Kidney capillary endothelial cell (primary cell): Measurements from ENCODE around the gene CDH13.

Experiments
- DNase-seq: peaks from one replicate; pipeline ENCODE4 v3.0.0-alpha.2; 2018; ENCODE audit warnings: low spot score

The CDH13 gene

DNA sequence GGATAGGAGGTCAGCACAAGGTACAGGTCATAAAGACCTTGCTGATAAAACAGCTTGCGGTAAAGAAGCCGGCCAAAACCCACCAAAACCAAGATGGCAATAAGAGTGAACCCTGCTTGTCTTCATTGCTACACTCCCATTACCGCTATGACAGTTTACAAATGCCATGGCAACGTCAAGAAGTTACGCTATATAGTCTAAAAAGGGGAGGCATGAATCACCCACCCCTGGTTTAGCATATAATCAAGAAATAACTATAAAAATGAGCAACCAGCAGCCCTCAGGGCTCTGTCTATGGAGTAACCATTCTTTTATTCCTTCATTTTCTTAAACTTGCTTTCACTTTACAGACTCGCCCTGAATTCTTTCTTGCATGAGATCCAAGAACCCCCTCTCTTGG, 1180.0 kb downstream of the CDH13 start:
- DNase-seq, result no peak

DNA sequence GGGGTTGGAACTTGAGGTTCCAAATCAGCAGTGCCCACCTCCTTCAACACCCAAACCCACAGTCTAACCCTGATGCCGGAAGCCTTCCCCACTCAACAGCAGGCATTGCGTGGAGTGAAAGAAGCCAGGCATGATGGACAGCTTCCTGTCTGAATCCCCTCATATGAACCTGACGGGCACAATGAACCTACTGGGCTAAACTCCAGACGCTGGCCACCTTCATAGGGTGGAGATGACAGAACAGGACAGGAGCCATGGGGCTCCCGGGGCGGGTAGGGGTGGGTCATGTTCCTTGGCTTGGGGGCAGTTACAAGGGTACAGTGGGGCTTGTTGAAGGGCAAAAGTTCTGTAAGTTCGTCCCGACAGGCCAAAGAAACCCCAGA, 1180.5 kb downstream of the CDH13 start:
- DNase-seq, result no peak

DNA sequence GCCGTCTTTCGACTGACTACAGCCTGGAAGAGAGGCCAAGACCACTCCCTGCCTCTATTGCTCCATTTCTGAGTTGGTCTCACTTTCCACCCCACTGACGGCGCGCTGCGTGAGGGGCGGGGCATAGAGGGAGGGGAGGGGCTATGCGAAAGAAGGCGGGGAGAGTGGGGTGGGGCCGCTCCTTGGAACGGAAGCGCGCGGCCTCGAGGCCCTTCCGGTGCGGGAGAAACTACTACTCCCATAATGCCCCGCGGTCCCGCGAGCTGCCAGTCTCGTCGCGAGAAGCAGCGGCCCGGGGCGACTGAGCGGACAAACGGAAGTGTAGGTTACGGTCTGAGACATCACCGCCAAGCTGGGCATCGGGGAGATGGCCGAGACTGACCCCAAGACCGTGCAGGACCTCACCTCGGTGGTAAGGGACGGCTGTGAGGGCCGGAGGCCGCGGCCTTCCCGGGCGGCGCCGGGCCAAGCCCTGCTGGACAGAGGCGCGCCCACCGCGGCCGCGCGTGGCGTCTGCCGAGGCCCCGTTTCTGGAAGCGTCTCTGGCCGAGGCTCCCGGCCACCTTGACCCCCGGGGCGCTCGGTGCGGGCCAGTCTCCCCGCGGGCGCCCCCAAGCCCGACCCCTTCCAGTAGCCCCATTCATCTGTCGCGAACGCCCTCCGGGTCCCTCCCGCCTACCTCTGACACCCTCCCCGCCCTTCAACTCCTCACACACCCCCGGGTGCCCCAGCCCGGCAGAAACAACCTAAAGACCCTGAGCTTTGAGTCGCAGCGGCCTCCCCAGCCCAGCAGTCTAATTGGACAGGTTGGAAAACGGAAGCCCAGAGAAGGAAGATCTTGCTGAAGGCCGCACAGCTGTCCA, 1181.2 kb downstream of the CDH13 start, which contains the start of gene HSBP1:
HSBP1 (plus strand) TSS at position 269 of the 863 bp plus-strand sequence; CDS start at position 368, 99 bp downstream.
- peak; percentile 94 for DNase-seq

DNA sequence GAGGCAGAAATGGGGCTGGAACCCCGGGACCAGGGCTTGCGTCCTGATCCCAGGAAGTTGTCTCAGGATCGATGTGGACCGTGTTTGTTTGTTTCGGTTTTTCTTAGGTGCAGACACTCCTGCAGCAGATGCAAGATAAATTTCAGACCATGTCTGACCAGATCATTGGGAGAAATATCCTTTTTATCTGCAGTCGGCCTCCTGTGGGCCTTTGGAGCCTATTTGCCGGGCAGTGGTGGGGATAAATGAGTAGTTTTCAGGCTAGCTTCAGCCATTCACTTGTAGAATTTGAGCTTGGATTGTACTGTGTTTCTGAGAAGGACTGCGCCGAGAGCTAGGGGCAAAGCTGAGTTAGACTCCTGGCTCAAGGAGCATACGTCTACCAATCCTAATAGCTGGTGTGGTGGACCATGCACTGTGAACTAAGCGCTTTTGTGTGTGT, 1181.8 kb downstream of the CDH13 start:
- DNase-seq, result no peak

DNA sequence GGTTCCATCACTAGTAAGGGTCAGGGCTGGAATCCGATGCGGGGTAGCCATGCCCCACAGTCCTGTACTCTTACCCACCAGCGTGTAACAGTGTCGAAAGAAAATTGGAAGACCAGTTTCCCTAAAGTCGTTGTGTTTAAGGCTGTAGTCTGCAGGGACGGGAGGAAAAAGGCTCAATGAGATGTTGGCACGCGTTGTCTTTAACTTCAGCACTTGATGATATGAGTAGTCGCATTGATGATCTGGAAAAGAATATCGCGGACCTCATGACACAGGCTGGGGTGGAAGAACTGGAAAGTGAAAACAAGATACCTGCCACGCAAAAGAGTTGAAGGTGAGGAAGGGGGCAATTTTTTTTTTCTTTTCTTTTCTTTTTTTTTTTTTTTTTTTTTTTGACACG, 1182.3 kb downstream of the CDH13 start:
- no peak for DNase-seq

DNA sequence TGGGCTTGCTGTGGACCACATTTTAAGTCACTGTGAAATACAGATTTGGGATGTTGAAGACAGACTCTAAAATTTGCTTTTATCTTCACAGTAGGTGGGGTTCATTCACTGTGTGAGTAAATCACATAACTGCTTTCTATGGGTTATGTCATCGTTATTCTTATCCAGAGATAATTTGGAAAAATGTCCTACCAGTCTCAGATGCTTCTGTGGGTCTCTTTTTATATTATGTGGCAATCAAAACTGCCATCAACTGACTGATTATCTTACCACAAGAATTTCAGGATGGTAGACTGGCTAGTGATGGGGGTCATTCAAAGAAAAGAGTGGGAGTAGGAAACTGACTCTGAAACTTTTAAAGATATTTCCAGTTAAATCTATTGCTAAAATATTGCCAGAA, 1184.1 kb downstream of the CDH13 start:
- DNase-seq, result no peak

DNA sequence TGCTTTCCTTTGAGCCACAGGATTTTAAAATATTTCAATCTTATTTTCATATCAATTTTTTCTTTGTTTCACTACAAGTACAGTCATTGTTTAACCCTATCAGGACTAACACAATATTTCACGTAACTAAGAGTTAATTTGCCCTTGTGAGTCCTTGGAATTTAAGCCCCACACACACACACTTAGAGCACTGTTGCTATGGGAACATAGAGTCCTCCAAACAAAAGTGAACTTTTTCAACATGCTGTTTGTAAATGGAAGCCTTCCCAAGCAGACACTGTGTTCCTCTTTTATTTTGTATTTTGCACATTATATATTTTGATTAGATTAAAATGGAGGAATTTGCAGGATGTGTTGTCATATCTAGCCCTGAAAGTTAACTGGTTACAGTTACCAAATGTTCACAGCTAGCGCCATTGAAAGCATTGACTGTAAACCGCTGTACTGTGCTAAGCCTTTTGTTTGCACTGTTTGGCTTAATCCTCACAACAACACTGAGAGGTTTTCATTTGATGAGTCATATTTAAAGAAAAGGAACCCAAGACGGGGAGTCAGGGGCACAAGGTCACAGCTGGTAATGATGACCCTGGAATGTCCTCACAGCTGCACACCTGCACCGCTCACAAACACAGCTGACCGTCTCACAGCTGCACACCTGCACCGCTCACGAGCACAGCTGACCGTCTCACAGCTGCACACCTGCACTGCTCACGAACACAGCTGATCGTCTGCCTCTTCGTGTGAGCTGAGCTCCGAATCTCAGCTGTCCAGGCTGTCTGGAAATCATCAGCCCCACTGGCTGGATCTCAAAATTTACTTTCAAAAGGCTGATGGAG, 1187.3 kb downstream of the CDH13 start:
- no peak for DNase-seq

DNA sequence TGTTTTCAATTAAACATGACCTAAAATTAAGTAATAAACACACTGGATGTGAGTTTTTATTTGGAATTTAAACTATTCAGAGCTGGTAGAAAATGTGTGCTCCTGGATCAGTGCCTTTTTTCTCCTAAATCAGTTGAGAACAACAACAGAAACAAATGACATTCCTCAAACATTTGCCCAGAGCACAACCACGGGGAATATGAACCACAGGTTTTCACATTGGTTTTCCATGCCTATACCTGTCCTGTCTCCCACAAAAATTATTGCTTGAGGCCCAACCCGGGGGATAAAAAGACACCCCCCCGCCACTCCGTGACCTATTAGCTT, 1187.9 kb downstream of the CDH13 start:
- DNase-seq, result no peak

DNA sequence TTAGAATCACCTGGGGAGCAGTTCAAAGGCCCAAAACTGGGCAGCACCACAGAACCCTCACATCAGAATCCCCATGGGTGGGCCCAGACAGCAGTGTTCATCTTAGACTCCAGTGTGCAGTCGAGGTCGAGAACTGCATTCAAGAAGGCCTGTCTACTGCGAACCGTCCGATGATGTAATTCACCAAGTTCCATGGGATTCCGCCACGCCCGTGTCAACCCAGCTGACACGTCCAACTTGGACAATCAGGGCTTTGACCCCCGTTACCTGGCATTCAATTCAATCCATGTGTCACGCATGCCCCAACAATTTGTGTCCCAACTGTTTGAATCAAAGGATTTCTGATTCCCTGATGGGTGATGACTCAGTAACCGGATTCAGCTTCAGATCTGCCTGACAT, 1190.3 kb downstream of the CDH13 start:
- no peak for DNase-seq

DNA sequence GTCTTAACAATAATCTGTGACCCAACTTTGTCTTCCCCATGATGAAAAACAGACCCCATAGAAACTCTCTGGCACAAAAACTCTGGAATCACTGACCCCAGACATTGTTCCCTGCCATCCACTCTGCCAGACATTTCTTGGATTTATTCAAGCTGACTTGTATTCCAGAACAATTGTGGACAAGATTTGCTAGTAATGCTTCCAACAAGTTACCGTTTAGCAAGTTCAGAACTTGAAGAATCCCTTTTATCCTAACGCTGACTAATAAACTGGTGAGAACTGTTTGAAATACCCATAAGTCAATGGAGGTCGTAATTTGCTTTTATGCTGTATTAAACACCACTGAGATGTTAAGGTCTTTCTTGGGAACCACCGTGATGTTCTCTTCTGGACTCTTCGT, 1191.5 kb downstream of the CDH13 start:
- no peak for DNase-seq

DNA sequence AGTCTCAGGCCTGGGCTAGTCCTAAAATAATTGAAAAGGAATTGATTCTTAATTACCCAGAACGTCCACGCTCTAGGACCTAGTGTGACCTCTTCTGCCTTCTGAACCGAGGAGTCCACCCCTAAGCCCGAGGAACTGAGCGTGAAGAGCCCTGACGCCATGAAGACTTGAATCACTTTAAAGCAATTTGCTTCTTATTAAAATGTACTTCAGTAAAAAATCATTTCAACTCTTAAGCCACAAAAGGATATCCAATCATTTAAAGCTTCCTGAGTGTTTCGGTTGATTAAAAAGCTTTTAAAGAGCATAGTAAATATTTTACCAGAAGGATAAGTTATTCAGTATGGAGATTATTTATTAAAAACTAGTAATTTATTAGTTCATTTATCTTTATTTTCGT, 1192.6 kb downstream of the CDH13 start:
- no peak for DNase-seq

DNA sequence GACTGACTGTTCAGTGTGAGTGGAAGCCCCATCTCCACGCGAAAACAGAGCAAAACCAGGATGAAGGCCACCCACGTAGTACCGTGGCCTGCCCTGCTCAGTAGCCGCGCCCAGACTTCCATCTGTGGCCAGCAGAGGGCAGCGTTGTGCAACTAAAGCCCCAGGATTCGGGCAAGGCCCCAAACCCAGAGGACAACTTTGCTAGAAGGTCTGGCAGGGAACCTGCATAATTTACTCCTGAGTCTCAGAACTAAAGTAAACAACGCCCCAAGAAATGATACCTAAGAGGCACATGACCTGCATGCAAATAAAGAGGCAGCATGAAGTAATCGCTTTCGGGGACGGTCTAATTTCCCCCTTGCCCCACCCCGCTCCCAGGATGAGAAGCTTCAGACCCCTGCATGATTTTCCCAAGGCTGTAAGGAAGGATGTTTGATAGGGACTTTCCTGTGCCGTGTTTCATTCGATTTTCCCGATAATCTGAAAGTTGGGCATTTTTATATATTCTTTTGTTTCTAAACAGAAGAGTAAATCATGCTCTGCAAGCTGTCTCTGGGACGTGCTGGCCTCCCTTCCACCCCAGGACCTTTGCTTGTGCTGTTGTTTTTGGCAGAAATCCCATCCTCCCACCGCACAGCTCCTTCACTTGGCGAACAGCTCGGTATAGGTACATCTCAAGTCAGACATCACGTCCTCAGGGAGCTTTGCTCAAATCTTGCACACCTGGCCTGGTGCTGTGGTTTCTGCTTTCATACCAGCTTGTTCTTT, 1199.6 kb downstream of the CDH13 start:
- peak; percentile 57 for DNase-seq

DNA sequence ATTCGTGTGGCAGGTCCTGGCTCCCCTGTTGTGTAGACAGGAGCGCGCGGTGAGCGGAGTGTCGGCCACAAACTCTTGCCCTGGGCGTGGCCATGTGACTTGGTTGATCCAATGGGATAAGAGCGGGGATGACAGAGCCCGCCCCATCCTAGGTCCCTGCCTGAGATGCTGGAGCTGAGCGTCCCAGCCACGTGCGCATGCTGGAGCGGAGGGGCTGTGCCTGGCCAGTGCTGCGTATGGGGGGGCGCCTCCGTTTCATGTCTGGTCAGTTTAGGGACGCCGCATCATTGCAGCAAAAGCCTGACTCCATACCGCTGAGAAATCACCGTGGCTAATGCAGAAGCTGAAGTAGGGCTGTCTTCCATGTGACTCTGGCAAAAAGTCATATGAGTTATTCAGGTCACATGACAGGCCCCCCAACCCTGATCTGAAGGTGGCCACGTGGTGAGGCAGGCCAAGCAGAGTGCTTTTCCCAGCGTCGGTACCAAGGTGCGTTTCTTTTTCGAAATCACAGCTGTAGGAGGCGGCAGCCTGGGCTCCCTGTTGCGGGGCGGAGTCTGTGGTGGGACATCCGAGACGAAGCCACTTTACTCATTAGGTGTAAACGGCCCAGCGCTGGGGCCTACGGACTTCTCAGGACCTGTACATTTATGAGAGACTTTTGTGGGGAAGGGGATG, 1203.5 kb downstream of the CDH13 start:
- DNase-seq, result no peak

DNA sequence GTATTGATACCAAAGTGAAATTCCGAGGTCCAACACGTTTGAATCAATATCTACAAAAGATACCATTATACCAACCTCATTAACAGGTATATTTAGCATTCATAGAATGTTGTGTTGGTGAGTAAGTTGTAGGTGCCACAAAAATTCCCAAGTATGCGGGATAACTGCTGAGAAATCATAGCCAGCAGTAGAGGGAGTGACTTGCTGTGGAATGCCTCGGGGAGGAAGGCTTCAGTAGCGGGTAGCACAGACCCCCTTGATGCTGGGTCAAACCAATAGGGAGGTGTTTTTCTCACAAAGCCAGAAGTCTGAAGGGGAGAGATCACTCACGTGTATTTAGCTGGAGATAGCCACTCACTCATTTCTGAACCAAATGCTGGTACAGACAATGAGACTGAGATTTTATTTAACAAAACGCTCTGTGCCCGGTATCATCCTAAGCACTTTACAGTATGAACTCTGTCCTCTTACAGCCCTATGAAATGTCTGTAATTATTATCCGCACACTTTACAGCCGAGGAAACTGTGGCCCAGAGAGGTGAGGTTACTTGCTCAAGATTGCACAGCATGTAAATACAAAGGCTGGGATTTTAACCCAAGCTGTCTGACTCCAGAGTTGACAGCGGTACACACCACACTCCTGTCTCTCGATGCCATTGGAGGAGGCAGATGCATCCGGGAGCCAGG, 1204.1 kb downstream of the CDH13 start:
- no peak for DNase-seq

DNA sequence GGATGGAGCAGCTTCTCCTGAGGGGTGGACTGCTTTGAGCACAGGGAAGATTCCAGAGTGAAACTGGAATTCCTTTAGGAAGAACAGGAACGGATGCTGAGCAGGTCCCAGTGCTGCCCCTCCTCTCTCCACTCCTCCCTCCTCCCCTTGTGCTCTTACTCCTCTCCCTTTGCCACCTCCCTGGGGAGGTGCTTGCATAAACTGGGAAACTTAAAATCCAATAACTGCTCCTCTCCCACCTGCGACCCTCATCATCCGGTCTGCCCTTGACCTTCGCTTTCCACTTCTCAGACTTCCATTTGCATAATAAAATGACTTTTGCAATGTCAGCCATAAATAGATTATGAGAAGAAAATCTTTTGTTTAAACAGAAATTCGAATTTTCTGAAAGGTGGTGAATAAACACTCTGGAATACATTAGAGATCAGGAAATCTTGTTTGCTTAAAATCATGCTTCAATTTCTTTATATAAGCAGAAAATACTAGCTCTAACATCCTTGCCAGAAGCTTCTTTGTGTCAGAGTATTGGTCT, 1204.8 kb downstream of the CDH13 start:
- no peak for DNase-seq

DNA sequence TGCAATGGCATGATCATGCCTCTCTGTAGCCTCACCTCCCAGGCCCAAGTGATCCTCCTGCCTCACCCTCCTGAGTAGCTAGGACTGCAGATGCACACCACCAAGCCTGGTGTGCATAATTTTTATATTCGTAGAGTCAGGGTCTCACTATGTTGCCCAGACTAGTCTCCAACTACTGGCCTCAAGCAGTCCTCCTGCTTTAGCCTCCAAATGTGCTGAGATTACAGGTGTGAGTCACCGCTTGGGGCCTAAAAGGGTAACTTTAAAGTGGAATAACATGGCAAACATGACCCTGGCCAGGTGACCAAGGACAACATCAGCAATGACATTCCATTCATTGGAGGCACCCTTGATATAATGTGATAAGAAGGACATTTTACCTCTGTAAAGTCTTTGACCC, 1207.2 kb downstream of the CDH13 start:
- DNase-seq, result no peak

DNA sequence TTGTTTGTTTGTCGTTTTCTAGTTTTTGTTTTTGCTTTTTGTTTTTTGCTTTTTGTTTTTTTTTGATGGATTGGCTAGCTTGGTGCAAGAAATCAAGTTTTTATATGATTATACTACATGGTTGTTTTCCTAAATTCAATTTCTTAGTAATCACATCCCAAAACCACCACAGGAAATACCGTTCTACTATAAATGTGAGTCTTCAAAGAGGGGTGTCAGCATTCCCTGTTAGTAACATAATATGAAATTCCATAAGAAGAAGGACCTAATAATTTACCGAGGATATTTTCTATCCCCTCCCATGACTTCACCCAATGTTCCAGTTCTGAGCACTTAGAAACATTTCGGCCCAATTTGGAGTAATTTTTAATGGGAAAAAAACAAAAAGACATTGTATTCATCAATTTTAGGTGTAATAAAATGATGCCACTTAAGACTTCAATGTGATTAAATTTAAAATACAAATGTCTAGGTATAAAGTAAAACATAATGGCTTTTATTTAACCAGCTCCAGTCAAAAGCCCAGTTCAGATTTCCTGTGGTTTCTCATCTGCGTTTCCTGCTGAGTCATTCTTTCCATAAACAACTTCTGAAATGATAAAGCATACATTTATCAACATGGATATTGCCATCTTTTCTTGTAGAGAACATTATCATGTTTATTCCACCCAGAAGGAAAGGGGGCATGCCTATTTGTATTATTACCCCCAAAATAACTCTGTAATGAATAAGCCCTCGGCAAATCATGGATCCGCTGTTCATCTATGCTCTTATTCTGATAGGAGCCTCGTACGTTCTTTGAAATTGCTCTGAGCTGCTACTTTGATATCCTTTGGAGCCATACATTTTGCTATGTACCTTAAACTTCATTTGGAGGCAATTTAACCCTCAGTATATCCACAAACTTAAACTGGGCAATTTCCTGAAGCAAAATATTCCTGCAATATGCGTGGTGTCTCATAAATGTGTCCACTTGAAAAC, 1209.1 kb downstream of the CDH13 start:
- DNase-seq, result peak; percentile 75

DNA sequence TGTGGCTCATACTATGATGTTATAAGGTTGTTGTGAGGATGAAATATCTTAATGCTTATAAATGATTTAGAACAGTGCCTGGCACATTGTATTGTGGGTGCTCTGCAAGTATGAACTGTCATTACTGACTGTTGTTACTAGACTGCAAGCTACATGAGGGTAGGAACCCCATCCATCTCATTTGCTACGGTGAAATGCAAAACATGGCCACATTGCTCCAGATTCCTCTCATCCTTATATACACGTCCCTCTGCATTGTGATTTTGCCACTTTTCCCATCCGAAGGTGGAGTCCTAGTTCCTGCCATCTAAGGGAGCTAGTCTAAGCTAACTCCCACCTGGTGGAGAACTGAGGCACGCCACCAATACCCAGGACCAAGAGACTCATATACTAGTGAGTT, 1210.8 kb downstream of the CDH13 start:
- DNase-seq, result no peak

DNA sequence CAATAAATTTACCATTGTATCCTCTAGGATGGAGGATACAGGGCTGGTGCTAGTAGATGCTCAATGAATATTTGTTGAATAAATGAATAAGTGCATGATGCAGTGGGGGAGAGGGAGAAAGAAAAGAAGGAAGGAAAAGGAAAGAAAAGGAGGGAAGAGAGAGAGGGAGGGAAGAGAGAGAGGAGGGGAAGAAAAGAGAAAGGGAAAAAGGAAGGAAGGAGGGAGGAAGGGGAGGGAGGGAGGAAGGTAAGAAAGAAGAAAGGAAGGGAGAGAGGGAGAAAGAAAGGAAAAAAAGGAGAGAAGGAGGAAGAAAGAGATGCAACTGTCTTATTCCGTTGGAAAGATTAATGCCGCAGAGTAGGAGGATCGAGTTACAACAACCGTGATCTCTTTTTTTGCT, 1211.4 kb downstream of the CDH13 start:
- no peak for DNase-seq

DNA sequence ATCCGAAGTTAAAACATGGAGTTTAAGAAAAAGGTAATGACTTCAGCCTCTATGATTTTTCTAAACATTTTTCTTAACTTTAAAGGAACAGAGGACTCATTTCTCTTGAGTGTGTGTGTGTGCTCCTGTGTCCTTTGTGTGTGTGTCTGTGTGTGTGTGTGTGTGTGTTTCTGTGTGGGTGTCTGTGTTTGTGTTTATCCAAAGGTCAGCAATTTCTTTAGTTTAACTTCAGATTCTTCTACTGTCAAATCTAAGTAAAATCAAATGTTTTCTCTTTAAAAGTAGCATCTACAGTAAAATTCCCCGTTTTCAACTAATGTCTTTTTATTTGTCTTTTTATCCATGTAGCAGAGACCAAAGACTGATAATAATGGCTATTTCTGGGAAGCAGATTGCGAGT, 1212.8 kb downstream of the CDH13 start:
- no peak for DNase-seq
